HFFc6 (cell line): ENCODE results near the gene INPP4B. TPM values are rescaled to one million over a fixed set of nuclear protein-coding genes. Genes with fewer than 3 reads are reported as not detected.

Experiments
- DNase-seq: peaks from one replicate; pipeline ENCODE4 v3.0.0-alpha.2; 2018
- H3K27ac Mint-ChIP-seq: 2 replicates; pipeline ENCODE4 v1.8.0; 2020; ENCODE audit warnings: mild to moderate bottlenecking, mixed read lengths
- H3K27me3 Mint-ChIP-seq: 2 replicates; pipeline ENCODE4 v1.8.0; 2021; ENCODE audit warnings: mild to moderate bottlenecking, moderate library complexity, mixed read lengths; ENCODE audit not compliant: insufficient read depth
- H3K36me3 Mint-ChIP-seq: 2 replicates; pipeline ENCODE4 v1.8.0; 2021; ENCODE audit warnings: low read depth, mixed read lengths
- H3K4me1 Mint-ChIP-seq: 2 replicates; pipeline ENCODE4 v1.8.0; 2020; ENCODE audit warnings: low read depth, mixed read lengths
- H3K4me3 Mint-ChIP-seq: 2 replicates; pipeline ENCODE4 v1.8.0; 2020; ENCODE audit warnings: mild to moderate bottlenecking, moderate library complexity, mixed read lengths
- H3K9me3 Mint-ChIP-seq: 2 replicates; pipeline ENCODE4 v1.8.0; 2020; ENCODE audit warnings: mild to moderate bottlenecking, mixed read lengths
- CTCF ChIP-seq: fragments of 200-600 bp; sonication (generic); IDR thresholded peaks from 2 replicates; pipeline ENCODE4 v1.5.0; 2021; ENCODE audit warnings: antibody characterized with exemption, mild to moderate bottlenecking
- total RNA-seq, 6 experiments: library from RNA; stranded (reverse); fragmentation: NEBNext Ultra II Directional; extraction: Animal tissue kit (Norgen Biotek cat#: 25700); gene quantifications; 2 replicates in 1 of 6; 3 replicates in 5 of 6; pipeline ENCODE4 v1.2.3, GENCODE V29; 2021

INPP4B gene
- total RNA-seq, 6 experiments from 2014 or later: 36.1 to 48.9 (median 40.1) TPM

GRCh38 chr4:142292231-142292630 is 553.9 kb downstream of the INPP4B start:
- no peak for DNase-seq
- Mint-ChIP-seq H3K4me1 (peaks cover 20% of the 10 kb centered on the region), H3K4me3 (no peak overlapping the region)

GRCh38 chr4:142291299-142292050 is 554.6 kb downstream of the INPP4B start:
- TF ChIP-seq CTCF: no peak
- H3K27ac Mint-ChIP-seq: no peak overlapping the region
- H3K4me1 Mint-ChIP-seq: peaks cover 20% of the 10 kb centered on the region
- DNase-seq: no peak
- peaks cover 40% of the 10 kb centered on the region for H3K36me3 Mint-ChIP-seq
- no peak overlapping the region for H3K4me3 Mint-ChIP-seq
- H3K27me3 Mint-ChIP-seq: no peaks in the 10 kb centered on the region; the same call in 1 of the 2 replicates
- H3K9me3 Mint-ChIP-seq: no peaks in the 10 kb centered on the region; the same call in 1 of the 2 replicates

More at GRCh38 chr4:142292231-142292630, 553.9 kb downstream of the INPP4B start:
- H3K36me3 Mint-ChIP-seq: peaks cover 40% of the 10 kb centered on the region
- no peak for TF ChIP-seq CTCF
- H3K27me3 Mint-ChIP-seq: peaks cover 1% of the 10 kb centered on the region; the same call in 1 of the 2 replicates
- no peaks in the 10 kb centered on the region; the same call in 1 of the 2 replicates for H3K9me3 Mint-ChIP-seq
- no peak overlapping the region for H3K27ac Mint-ChIP-seq

GRCh38 chr4:142287371-142287770 is 558.7 kb downstream of the INPP4B start:
- Mint-ChIP-seq H3K4me3 (no peak overlapping the region), H3K9me3 (no peaks in the 10 kb centered on the region; the same call in 1 of the 2 replicates)

GRCh38 chr4:142285222-142285583 is 560.9 kb downstream of the INPP4B start:
- H3K4me3 Mint-ChIP-seq: no peak overlapping the region
- no peak for DNase-seq
- peaks cover 11% of the 10 kb centered on the region for H3K36me3 Mint-ChIP-seq
- no peak for TF ChIP-seq CTCF
- no peaks in the 10 kb centered on the region; the same call in 1 of the 2 replicates for H3K27me3 Mint-ChIP-seq
- H3K4me1 Mint-ChIP-seq: peaks cover 4% of the 10 kb centered on the region; the same call in 1 of the 2 replicates
- no peak overlapping the region for H3K27ac Mint-ChIP-seq
- no peaks in the 10 kb centered on the region; the same call in 1 of the 2 replicates for H3K9me3 Mint-ChIP-seq

More at GRCh38 chr4:142287371-142287770, 558.7 kb downstream of the INPP4B start:
- TF ChIP-seq CTCF: no peak
- Mint-ChIP-seq H3K36me3 (peaks cover 21% of the 10 kb centered on the region), H3K27ac (no peak overlapping the region), H3K4me1 (peaks cover 8% of the 10 kb centered on the region; the same call in 1 of the 2 replicates), H3K27me3 (no peaks in the 10 kb centered on the region; the same call in 1 of the 2 replicates)
- DNase-seq: no peak

GRCh38 chr4:142284402-142285221 is 561.5 kb downstream of the INPP4B start:
- DNase-seq: no peak
- no peak for TF ChIP-seq CTCF
- Mint-ChIP-seq H3K27me3 (no peaks in the 10 kb centered on the region; the same call in 1 of the 2 replicates), H3K9me3 (no peaks in the 10 kb centered on the region; the same call in 1 of the 2 replicates), H3K4me3 (no peak overlapping the region), H3K36me3 (peaks cover 7% of the 10 kb centered on the region), H3K4me1 (peaks cover 4% of the 10 kb centered on the region; the same call in 1 of the 2 replicates), H3K27ac (no peak overlapping the region)
